Measurements from ENCODE around the gene CKMT1A. TPM values are rescaled to one million over a fixed set of nuclear protein-coding genes. Genes with fewer than 3 reads are reported as not detected.

The CKMT1A gene
- 2.4 to 3.3 TPM (median 2.8 TPM) in 5 replicates for total RNA-seq (2022; extraction: Qiagen RNA extraction)

GRCh38 chr15:43693148-43694022, at the start of gene CKMT1A:
Gene CKMT1A, plus strand, starts transcription at chr15:43693859. Its CDS starts 192 bp downstream, at chr15:43694051.

DNA sequence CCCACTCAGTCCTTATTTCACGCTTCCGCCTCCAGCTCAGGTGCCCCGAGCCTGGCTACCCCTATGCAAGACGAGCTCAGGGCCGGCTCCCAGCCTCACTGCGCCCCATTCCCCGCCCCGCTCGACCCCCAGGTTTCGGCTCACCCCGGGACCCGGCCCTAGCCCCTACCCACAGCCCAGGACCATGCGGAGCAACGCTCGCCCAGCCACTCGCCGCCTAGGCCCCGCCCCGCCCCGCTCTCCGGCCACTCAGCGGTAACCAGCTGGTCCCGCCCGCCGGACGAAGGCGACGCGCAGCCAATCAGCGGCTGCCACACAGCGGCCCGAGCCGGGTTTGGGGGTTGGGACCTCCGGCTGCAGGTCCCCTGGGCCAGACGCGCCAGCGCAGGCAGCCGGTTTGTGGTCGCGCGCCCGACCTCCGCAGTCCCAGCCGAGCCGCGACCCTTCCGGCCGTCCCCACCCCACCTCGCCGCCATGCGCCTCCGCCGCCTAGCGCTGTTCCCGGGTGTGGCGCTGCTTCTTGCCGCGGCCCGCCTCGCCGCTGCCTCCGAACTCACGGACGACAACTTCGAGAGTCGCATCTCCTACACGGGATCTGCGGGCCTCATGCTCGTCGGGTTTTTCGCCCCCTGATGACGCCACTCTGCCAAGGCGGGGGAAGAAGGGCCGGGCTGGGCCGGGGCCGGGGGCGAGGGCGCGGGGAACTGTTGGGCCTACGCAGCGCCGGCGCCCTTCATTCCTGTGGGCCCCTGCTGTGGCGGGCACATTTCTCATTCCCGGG, 44.8 kb upstream of the CKMT1A start, which contains the start of gene CATSPER2:
CATSPER2 (minus strand) TSS at position 196 of the 781 bp plus-strand sequence. CDS start 783 bp downstream, outside the sequence.

GRCh38 chr15:43746245-43746902, 52.7 kb downstream of the CKMT1A start, which contains the start of gene PDIA3:
Gene PDIA3, plus strand, starts transcription at chr15:43746438. Its CDS starts 102 bp downstream, at chr15:43746540.

Other genes starting within 250 kb of the CKMT1A start
- gene TP53BP1, start 200.7 kb upstream of the CKMT1A start, total RNA-seq (2022; extraction: Qiagen RNA extraction) = 14.0 to 19.4 TPM (median 18.3 TPM) in 5 replicates
- gene MAP1A, start 176.3 kb upstream of the CKMT1A start, total RNA-seq (2022; extraction: Qiagen RNA extraction) = 0.45 to 0.74 TPM (median 0.64 TPM) in 5 replicates
- gene PPIP5K1, start 103.7 kb upstream of the CKMT1A start, total RNA-seq (2022; extraction: Qiagen RNA extraction) = 4.7 to 7.8 TPM (median 5.4 TPM) in 5 replicates
- 2.4 to 5.3 TPM (median 3.9 TPM) in 5 replicates for gene CKMT1B, start 99.8 kb upstream of the CKMT1A start, total RNA-seq (2022; extraction: Qiagen RNA extraction)
- gene STRC, start 75.1 kb upstream of the CKMT1A start, total RNA-seq (2022; extraction: Qiagen RNA extraction) = 0.04 to 0.15 TPM (median 0.08 TPM) in 5 replicates
- gene CATSPER2, start 45.0 kb upstream of the CKMT1A start, total RNA-seq (2022; extraction: Qiagen RNA extraction) = 0.17 to 1.8 TPM (median 0.86 TPM) in 5 replicates
- 299 to 388 TPM (median 334 TPM) in 5 replicates for gene PDIA3, start 52.6 kb downstream of the CKMT1A start, total RNA-seq (2022; extraction: Qiagen RNA extraction)
- gene ELL3, start 83.1 kb downstream of the CKMT1A start, total RNA-seq (2022; extraction: Qiagen RNA extraction) = 0.95 to 2.0 TPM (median 1.4 TPM) in 5 replicates
- gene SERF2, start 98.5 kb downstream of the CKMT1A start, total RNA-seq (2022; extraction: Qiagen RNA extraction) = 499 to 671 TPM (median 600 TPM) in 5 replicates
- 0.06 to 0.15 TPM (median 0.09 TPM) in 5 replicates for gene SERINC4, start 106.4 kb downstream of the CKMT1A start, total RNA-seq (2022; extraction: Qiagen RNA extraction)
- gene HYPK, start 106.7 kb downstream of the CKMT1A start, total RNA-seq (2022; extraction: Qiagen RNA extraction) = 4.1 to 8.8 TPM (median 5.6 TPM) in 5 replicates
- gene MFAP1, start 130.8 kb downstream of the CKMT1A start, total RNA-seq (2022; extraction: Qiagen RNA extraction) = 25.8 to 27.6 TPM (median 26.3 TPM) in 5 replicates
- 12.0 to 14.7 TPM (median 12.7 TPM) in 5 replicates for gene WDR76, start 133.1 kb downstream of the CKMT1A start, total RNA-seq (2022; extraction: Qiagen RNA extraction)